Stimulated activated naive B cell treated with anti-CD40 and anti-IgM and Interleukin-4, amounts not matched to agents 10 μg/mL and 1 μg/mL and 100 μg/mL, for 72 hours (primary cell): ENCODE results near the gene DUS1L.
A peak's percentile ranks its signal among the peaks of the same experiment; 100 is the strongest.

Source experiments
- ATAC-seq, 2 donors: fragments of 150-1000 bp; cut with Tn5 transposase; replicated peaks; 2 replicates each; pipeline ENCODE4 v1.10.0; 2021; ENCODE audit warnings: moderate library complexity in 1 of 2
- DNase-seq: peaks from one replicate; pipeline ENCODE4 v3.0.0; 2021
- H3K27ac Mint-ChIP-seq: one replicate; pipeline ENCODE4 v1.8.0; 2022; ENCODE audit warnings: mild to moderate bottlenecking, mixed read lengths
- H3K27me3 Mint-ChIP-seq, 2 donors: one replicate each; pipeline ENCODE4 v1.8.0; 2022; ENCODE audit warnings: mixed read lengths in 2 of 2
- H3K36me3 Mint-ChIP-seq, 2 donors: one replicate each; pipeline ENCODE4 v1.8.0; 2022; ENCODE audit warnings: mixed read lengths in 2 of 2, mild to moderate bottlenecking in 1 of 2
- H3K4me1 Mint-ChIP-seq, 2 donors: one replicate each; pipeline ENCODE4 v1.8.0; 2022; ENCODE audit warnings: mixed read lengths in 2 of 2, mild to moderate bottlenecking in 1 of 2
- H3K4me3 Mint-ChIP-seq, 2 donors: one replicate each; pipeline ENCODE4 v1.8.0; 2022; ENCODE audit warnings: mild to moderate bottlenecking in 2 of 2, mixed read lengths in 2 of 2, moderate library complexity in 1 of 2
- H3K9me3 Mint-ChIP-seq, 2 donors: one replicate each; pipeline ENCODE4 v1.8.0; 2022; ENCODE audit warnings: mixed read lengths in 2 of 2, mild to moderate bottlenecking in 1 of 2

The DUS1L gene

GRCh38 chr17:82014971-82015310, 50.7 kb downstream of the DUS1L start:
- Mint-ChIP-seq H3K9me3 (no peaks in the 10 kb centered on the region), H3K27me3 (no peaks in the 10 kb centered on the region)
- ATAC-seq = no peak

GRCh38 chr17:82014432-82014831, 51.2 kb downstream of the DUS1L start:
- Mint-ChIP-seq H3K27me3 (no peaks in the 10 kb centered on the region), H3K27ac (no peak overlapping the region), H3K4me1 (peaks cover 0 to 1% of the 10 kb centered on the region in 2 donors), H3K36me3 (peaks cover 6 to 10% of the 10 kb centered on the region in 2 donors), H3K9me3 (no peaks in the 10 kb centered on the region), H3K4me3 (no peak overlapping the region)
- ATAC-seq (no peak), DNase-seq (no peak)

More at GRCh38 chr17:82014971-82015310, 50.7 kb downstream of the DUS1L start:
- DNase-seq = no peak
- peaks cover 1 to 2% of the 10 kb centered on the region in 2 donors for H3K4me1 Mint-ChIP-seq
- H3K36me3 Mint-ChIP-seq = peaks cover 3 to 8% of the 10 kb centered on the region in 2 donors
- no peak overlapping the region for H3K27ac Mint-ChIP-seq
- H3K4me3 Mint-ChIP-seq = no peak overlapping the region

- no peaks in the 10 kb centered on the region for H3K9me3 Mint-ChIP-seq
Observed at GRCh38 chr17:82013772-82014321, 51.8 kb downstream of the DUS1L start.

GRCh38 chr17:82013341-82013740, 52.3 kb downstream of the DUS1L start:
- ATAC-seq = no peak
- no peaks in the 10 kb centered on the region for H3K27me3 Mint-ChIP-seq
- DNase-seq = no peak
- H3K4me1 Mint-ChIP-seq = no peaks in the 10 kb centered on the region
- peaks cover 6 to 10% of the 10 kb centered on the region in 2 donors for H3K36me3 Mint-ChIP-seq
- no peak overlapping the region for H3K27ac Mint-ChIP-seq
- no peak overlapping the region for H3K4me3 Mint-ChIP-seq
- no peaks in the 10 kb centered on the region for H3K9me3 Mint-ChIP-seq

More at GRCh38 chr17:82013772-82014321, 51.8 kb downstream of the DUS1L start:
- no peaks in the 10 kb centered on the region for H3K27me3 Mint-ChIP-seq
- ATAC-seq (no peak), DNase-seq (no peak)
- H3K4me1 Mint-ChIP-seq = no peaks in the 10 kb centered on the region
- peak overlapping the region in 1 of 2 donors; percentile 35 for H3K4me3 Mint-ChIP-seq
- peaks cover 6 to 11% of the 10 kb centered on the region in 2 donors for H3K36me3 Mint-ChIP-seq
- H3K27ac Mint-ChIP-seq = no peak overlapping the region

- ATAC-seq (no peak), DNase-seq (no peak)
- no peak overlapping the region for H3K27ac Mint-ChIP-seq
- H3K27me3 Mint-ChIP-seq = no peaks in the 10 kb centered on the region
- peaks cover 6 to 14% of the 10 kb centered on the region in 2 donors for H3K36me3 Mint-ChIP-seq
- no peaks in the 10 kb centered on the region for H3K9me3 Mint-ChIP-seq
- H3K4me3 Mint-ChIP-seq = no peak overlapping the region
- H3K4me1 Mint-ChIP-seq = no peaks in the 10 kb centered on the region
Observed at GRCh38 chr17:82012640-82013295, 52.8 kb downstream of the DUS1L start.

- Mint-ChIP-seq H3K27me3 (no peaks in the 10 kb centered on the region), H3K4me3 (no peak overlapping the region), H3K4me1 (no peaks in the 10 kb centered on the region), H3K9me3 (no peaks in the 10 kb centered on the region), H3K27ac (no peak overlapping the region), H3K36me3 (peaks cover 6 to 14% of the 10 kb centered on the region in 2 donors)
- no peak for DNase-seq
- ATAC-seq = no peak
Observed at GRCh38 chr17:82012261-82012639, 53.4 kb downstream of the DUS1L start.

- ATAC-seq = no peak
- no peaks in the 10 kb centered on the region for H3K4me1 Mint-ChIP-seq
- no peak overlapping the region for H3K4me3 Mint-ChIP-seq
- H3K27me3 Mint-ChIP-seq = no peaks in the 10 kb centered on the region
- H3K9me3 Mint-ChIP-seq = no peaks in the 10 kb centered on the region
- no peak for DNase-seq
- peaks cover 6 to 14% of the 10 kb centered on the region in 2 donors for H3K36me3 Mint-ChIP-seq
- H3K27ac Mint-ChIP-seq = no peak overlapping the region
Observed at GRCh38 chr17:82011617-82012187, 53.9 kb downstream of the DUS1L start.

- no peaks in the 10 kb centered on the region for H3K9me3 Mint-ChIP-seq
- H3K27me3 Mint-ChIP-seq = no peaks in the 10 kb centered on the region
- H3K4me1 Mint-ChIP-seq = no peaks in the 10 kb centered on the region
- peaks cover 6 to 15% of the 10 kb centered on the region in 2 donors for H3K36me3 Mint-ChIP-seq
- no peak overlapping the region for H3K4me3 Mint-ChIP-seq
- DNase-seq = no peak
- H3K27ac Mint-ChIP-seq = no peak overlapping the region
- ATAC-seq = no peak
Observed at GRCh38 chr17:82010575-82011525, 54.8 kb downstream of the DUS1L start.

- Mint-ChIP-seq H3K27me3 (no peaks in the 10 kb centered on the region), H3K27ac (no peak overlapping the region), H3K4me1 (no peaks in the 10 kb centered on the region), H3K36me3 (peaks cover 6 to 15% of the 10 kb centered on the region in 2 donors), H3K4me3 (no peak overlapping the region), H3K9me3 (no peaks in the 10 kb centered on the region)
- no peak for DNase-seq
- no peak for ATAC-seq
Observed at GRCh38 chr17:82009413-82009812, 56.2 kb downstream of the DUS1L start.

GRCh38 chr17:82008941-82009405, 56.6 kb downstream of the DUS1L start:
- H3K27ac Mint-ChIP-seq = no peak overlapping the region
- H3K36me3 Mint-ChIP-seq = peaks cover 6 to 15% of the 10 kb centered on the region in 2 donors
- no peaks in the 10 kb centered on the region for H3K4me1 Mint-ChIP-seq
- ATAC-seq = no peak
- DNase-seq = no peak
- H3K4me3 Mint-ChIP-seq = no peak overlapping the region
- H3K27me3 Mint-ChIP-seq = no peaks in the 10 kb centered on the region
- H3K9me3 Mint-ChIP-seq = no peaks in the 10 kb centered on the region

GRCh38 chr17:82008258-82008940, 57.2 kb downstream of the DUS1L start:
- no peaks in the 10 kb centered on the region for H3K9me3 Mint-ChIP-seq
- no peaks in the 10 kb centered on the region for H3K27me3 Mint-ChIP-seq
- no peak for ATAC-seq
- H3K4me3 Mint-ChIP-seq = no peak overlapping the region
- H3K27ac Mint-ChIP-seq = peak overlapping the region; percentile 59
- no peaks in the 10 kb centered on the region for H3K4me1 Mint-ChIP-seq
- peaks cover 6 to 15% of the 10 kb centered on the region in 2 donors for H3K36me3 Mint-ChIP-seq
- DNase-seq = no peak
